ENCODE results near the gene FNIP2. TPM values are rescaled to one million over a fixed set of nuclear protein-coding genes. Genes with fewer than 3 reads are reported as not detected.

The FNIP2 gene
- total and polyA plus RNA-seq, 7 donors = 15.6 to 92.1 (median 33.3) TPM

- DNase-seq = no peak
- no peak for TF ChIP-seq CTCF (IDR thresholded peaks at IDR 0.05)
- Histone ChIP-seq H3K4me1 (no peaks in the 10 kb centered on the region), H3K4me3 (no peak overlapping the region), H3K27ac (no peak overlapping the region), H3K36me3 (ENCODE audit: insufficient read depth in 1 of 2, low read depth in 1 of 2) (peaks cover 3 to 52% of the 10 kb centered on the region in 2 donors), H3K27me3 (ENCODE audit: insufficient read depth in 3 of 3, low read length in 2 of 3) (no peaks in the 10 kb centered on the region), H3K9me3 (no peaks in the 10 kb centered on the region)
- 93 to 97% (median 94%) methylated on average over 5 of the region's 5 CpGs for WGBS, 3 donors
- no peak for ATAC-seq
- intact Hi-C loops (cut with DNase I) = no loop called here
These were observed 116.7 kb downstream of the FNIP2 start for GRCh38 chr4:158885564-158885963.

- Histone ChIP-seq H3K36me3 (ENCODE audit: insufficient read depth in 1 of 2, low read depth in 1 of 2) (peaks cover 6 to 85% of the 10 kb centered on the region in 2 donors), H3K4me1 (no peaks in the 10 kb centered on the region), H3K9me3 (no peaks in the 10 kb centered on the region), H3K27ac (no peak overlapping the region), H3K4me3 (no peak overlapping the region), H3K27me3 (ENCODE audit: insufficient read depth in 3 of 3, low read length in 2 of 3) (no peaks in the 10 kb centered on the region)
- no peak for TF ChIP-seq CTCF (IDR thresholded peaks at IDR 0.05)
- ATAC-seq (no peak), DNase-seq (no peak)
- WGBS, 3 donors = 77 to 94% (median 87%) methylated on average over 3 of the region's 3 CpGs
- intact Hi-C loops (cut with DNase I) = no loop called here
These were observed 121.5 kb downstream of the FNIP2 start for GRCh38 chr4:158890294-158890693.

- H3K4me1 ChIP-seq = no peaks in the 10 kb centered on the region
- no peak for TF ChIP-seq CTCF (IDR thresholded peaks at IDR 0.05)
- intact Hi-C loops (cut with DNase I) = no loop called here
- no peak overlapping the region for H3K4me3 ChIP-seq
- H3K9me3 ChIP-seq = no peaks in the 10 kb centered on the region
- WGBS, 3 donors = 94 to 98% (median 96%) methylated on average over 3 of the region's 3 CpGs
- ATAC-seq (no peak), DNase-seq (no peak)
- H3K27me3 ChIP-seq (ENCODE audit: insufficient read depth in 3 of 3, low read length in 2 of 3) = no peaks in the 10 kb centered on the region
- no peak overlapping the region for H3K27ac ChIP-seq
- peaks cover 13 to 89% of the 10 kb centered on the region in 2 donors for H3K36me3 ChIP-seq (ENCODE audit: insufficient read depth in 1 of 2, low read depth in 1 of 2)
These were observed 122.4 kb downstream of the FNIP2 start for GRCh38 chr4:158891256-158891655.

- 72 to 85% (median 84%) methylated on average over 2 of the region's 2 CpGs for WGBS, 3 donors
- H3K27me3 ChIP-seq (ENCODE audit: insufficient read depth in 3 of 3, low read length in 2 of 3) = no peaks in the 10 kb centered on the region
- no peak overlapping the region for H3K4me3 ChIP-seq
- peaks cover 10 to 60% of the 10 kb centered on the region in 2 donors for H3K36me3 ChIP-seq (ENCODE audit: insufficient read depth in 1 of 2, low read depth in 1 of 2)
- H3K9me3 ChIP-seq = no peaks in the 10 kb centered on the region
- DNase-seq (no peak), ATAC-seq (no peak)
- no peak overlapping the region for H3K27ac ChIP-seq
- intact Hi-C loops (cut with DNase I) = no loop called here
- no peak for TF ChIP-seq CTCF (IDR thresholded peaks at IDR 0.05)
- H3K4me1 ChIP-seq = no peaks in the 10 kb centered on the region
These were observed 126.0 kb downstream of the FNIP2 start for GRCh38 chr4:158894826-158895225.
